K562 (cell line): ENCODE data around the gene GTF2A1. TPM values are rescaled to one million over a fixed set of nuclear protein-coding genes. Genes with fewer than 3 reads are reported as not detected.

ENCODE experiments used
- CTCF ChIP-seq, 3 experiments: IDR thresholded peaks in 2 of 3; conservative IDR thresholded peaks in 1 of 3; 2 replicates each; pipeline ENCODE4 v1.5.1; 2011 to 2012; ENCODE audit warnings: low read length in 3 of 3, mild to moderate bottlenecking in 3 of 3, control low read depth in 2 of 3, improper control_type of control experiment in 1 of 3, inconsistent platforms in 1 of 3, low read depth in 1 of 3, mixed read lengths in 1 of 3, moderate library complexity in 1 of 3; ENCODE audit not compliant: insufficient read depth in 2 of 3
- FOXP1 ChIP-seq: sonication (generic); formaldehyde crosslinking; IDR thresholded peaks from 2 replicates; pipeline ENCODE4 v1.8.0; 2022; ENCODE audit warnings: mild to moderate bottlenecking, missing genetic modification reagents
- HDAC1 ChIP-seq, 2 experiments: fragments of 450-650 bp; IDR thresholded peaks; 2 replicates each; pipeline ENCODE4 v1.6.1; 2016 to 2017; ENCODE audit warnings: inconsistent platforms in 1 of 2, mild to moderate bottlenecking in 1 of 2, moderate library complexity in 1 of 2
- HMGXB4 ChIP-seq: sonication (generic); formaldehyde crosslinking; IDR thresholded peaks from 2 replicates; pipeline ENCODE4 v1.8.1; 2023; ENCODE audit warnings: mild to moderate bottlenecking, missing genetic modification reagents
- MAFF ChIP-seq: IDR thresholded peaks from 2 replicates; pipeline ENCODE4 v1.6.1; 2012; ENCODE audit warnings: low read length, improper control_type of control experiment
- SIN3B ChIP-seq: fragments of 450-650 bp; IDR thresholded peaks from 2 replicates; pipeline ENCODE4 v1.6.1; 2017; ENCODE audit warnings: low read depth, mild to moderate bottlenecking, moderate library complexity
- SMAD4 ChIP-seq: fragments of 250-450 bp; sonication (Bioruptor Pico); conservative IDR thresholded peaks from 2 replicates; pipeline ENCODE4 v1.8.0; 2021; ENCODE audit warnings: inconsistent platforms, mild to moderate bottlenecking, moderate library complexity
- WHSC1 ChIP-seq: IDR thresholded peaks from one replicate; pipeline ENCODE4 v1.6.1; 2012; ENCODE audit warnings: low read length, control low read depth, inconsistent platforms
- ZNF124 ChIP-seq: sonication (generic); formaldehyde crosslinking; IDR thresholded peaks from 2 replicates; pipeline ENCODE4 v1.8.1; 2022; ENCODE audit warnings: missing genetic modification reagents
- polyA plus RNA-seq, 8 experiments: library from polyadenylated mRNA; depleted of rRNA in 4 of 8; stranded (reverse) in 5 of 8; unstranded in 3 of 8; fragments of >200 nt; fragmentation: Nextera tagmentation in 2 of 8; fragmentation: Illumina TruSeq in 1 of 8; extraction: Ambion mirVana in 2 of 8; extraction: Trizol in 1 of 8; gene quantifications; 2 replicates each; pipeline versions ENCODE4 v1.2.1 to v1.2.3, GENCODE V29; 2011 to 2014; ENCODE audit warnings: inconsistent platforms in 1 of 8, missing spikeins in 1 of 8
- total RNA-seq, 7 experiments: library from RNA; depleted of rRNA in 6 of 7; stranded (reverse); fragments of >200 nt in 6 of 7; fragmentation: Illumina TruSeq in 2 of 7; extraction: Trizol in 2 of 7; gene quantifications; 2 replicates each; pipeline versions ENCODE4 v1.2.1 to v1.2.3, GENCODE V29; 2011 to 2021; ENCODE audit warnings: low replicate concordance in 1 of 7
- TF ChIP-seq, protein P1 (sequence below), 2 experiments: fragments of 450-650 bp; formaldehyde crosslinking in 1 of 2; IDR thresholded peaks; 2 replicates each; pipeline versions ENCODE4 v1.4.0 to v1.6.1; 2014 to 2020; ENCODE audit warnings: mild to moderate bottlenecking in 2 of 2, borderline replicate concordance in 1 of 2, low read depth in 1 of 2

GTF2A1 gene
- total and polyA plus RNA-seq, 9 of the 15 experiments (the other 6 are each of a cell fraction or from before 2014, with no cell fraction given): 3.4 to 22.8 (median 14.7) TPM

DNA sequence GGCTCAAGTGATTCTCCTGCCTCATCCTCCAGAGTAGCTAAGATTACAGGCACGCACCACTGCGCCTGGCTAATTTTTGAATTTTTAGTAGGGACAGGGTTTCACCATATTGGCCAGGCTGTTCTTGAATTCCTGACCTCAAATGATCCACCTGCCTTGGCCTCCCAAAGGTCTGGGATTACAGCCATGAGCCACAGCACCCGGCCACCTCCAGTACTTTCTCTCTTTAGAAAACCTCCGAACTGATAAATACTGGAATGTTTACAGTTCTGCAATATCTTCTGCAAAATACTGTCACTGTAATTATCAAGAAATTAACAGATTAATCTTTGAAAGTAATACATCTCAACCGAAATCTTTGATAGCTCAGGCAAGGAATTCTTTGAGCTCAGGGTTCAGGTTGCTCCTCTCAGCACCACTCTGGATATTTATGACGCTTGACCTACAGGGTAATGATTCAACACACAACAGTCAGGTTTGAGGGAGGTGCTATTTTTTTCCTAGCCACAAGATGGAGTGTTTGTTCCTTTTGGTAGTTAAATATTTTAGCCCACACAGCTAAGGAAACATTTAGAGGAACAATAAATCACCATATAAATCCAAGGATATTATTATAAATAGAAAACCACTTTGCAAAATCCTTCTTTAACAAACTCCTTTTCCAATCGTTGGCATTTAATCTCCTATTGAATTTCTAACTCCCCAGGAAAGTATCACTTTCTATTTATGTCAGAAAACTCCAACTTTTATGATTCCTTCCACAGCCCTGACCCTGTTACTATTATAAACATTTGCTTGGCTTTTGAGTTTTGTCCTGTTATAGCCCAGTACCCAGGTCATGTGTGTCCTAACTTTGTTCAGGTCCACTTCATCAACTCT lies 48.6 kb upstream of the GTF2A1 start (continued):
- TF ChIP-seq CTCF (IDR thresholded peaks at IDR 0.05 in 2 of 3, conservative IDR thresholded peaks at IDR 0.05 in 1 of 3; ENCODE audit: insufficient read depth in 2 of 3, low read depth in 1 of 3, low read length in 3 of 3) (peak; percentile 49 to 79 (median 60); a peak in 4 of 6 replicates), SMAD4 (CRISPR knock-in tag) (no peak), HMGXB4 (CRISPR knock-in tag) (no peak), MAFF (no peak), ZNF124 (CRISPR knock-in tag) (no peak), WHSC1 (no peak), SIN3B (no peak), FOXP1 (CRISPR knock-in tag) (no peak), HDAC1 (IDR thresholded peaks at IDR 0.05) (no peak)
- TF ChIP-seq, protein P1, sequence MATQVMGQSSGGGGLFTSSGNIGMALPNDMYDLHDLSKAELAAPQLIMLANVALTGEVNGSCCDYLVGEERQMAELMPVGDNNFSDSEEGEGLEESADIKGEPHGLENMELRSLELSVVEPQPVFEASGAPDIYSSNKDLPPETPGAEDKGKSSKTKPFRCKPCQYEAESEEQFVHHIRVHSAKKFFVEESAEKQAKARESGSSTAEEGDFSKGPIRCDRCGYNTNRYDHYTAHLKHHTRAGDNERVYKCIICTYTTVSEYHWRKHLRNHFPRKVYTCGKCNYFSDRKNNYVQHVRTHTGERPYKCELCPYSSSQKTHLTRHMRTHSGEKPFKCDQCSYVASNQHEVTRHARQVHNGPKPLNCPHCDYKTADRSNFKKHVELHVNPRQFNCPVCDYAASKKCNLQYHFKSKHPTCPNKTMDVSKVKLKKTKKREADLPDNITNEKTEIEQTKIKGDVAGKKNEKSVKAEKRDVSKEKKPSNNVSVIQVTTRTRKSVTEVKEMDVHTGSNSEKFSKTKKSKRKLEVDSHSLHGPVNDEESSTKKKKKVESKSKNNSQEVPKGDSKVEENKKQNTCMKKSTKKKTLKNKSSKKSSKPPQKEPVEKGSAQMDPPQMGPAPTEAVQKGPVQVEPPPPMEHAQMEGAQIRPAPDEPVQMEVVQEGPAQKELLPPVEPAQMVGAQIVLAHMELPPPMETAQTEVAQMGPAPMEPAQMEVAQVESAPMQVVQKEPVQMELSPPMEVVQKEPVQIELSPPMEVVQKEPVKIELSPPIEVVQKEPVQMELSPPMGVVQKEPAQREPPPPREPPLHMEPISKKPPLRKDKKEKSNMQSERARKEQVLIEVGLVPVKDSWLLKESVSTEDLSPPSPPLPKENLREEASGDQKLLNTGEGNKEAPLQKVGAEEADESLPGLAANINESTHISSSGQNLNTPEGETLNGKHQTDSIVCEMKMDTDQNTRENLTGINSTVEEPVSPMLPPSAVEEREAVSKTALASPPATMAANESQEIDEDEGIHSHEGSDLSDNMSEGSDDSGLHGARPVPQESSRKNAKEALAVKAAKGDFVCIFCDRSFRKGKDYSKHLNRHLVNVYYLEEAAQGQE (IDR thresholded peaks at IDR 0.05; ENCODE audit: borderline replicate concordance): peak; percentile 67; the same call in 1 of the 2 replicates
- TF ChIP-seq, protein P1 (CRISPR knock-in tag; IDR thresholded peaks at IDR 0.05; ENCODE audit: low read depth): no peak
